Measurements from ENCODE around the gene TUG1.

TUG1 gene
- total RNA-seq: 138 to 148 reads per million in 2 donors

DNA sequence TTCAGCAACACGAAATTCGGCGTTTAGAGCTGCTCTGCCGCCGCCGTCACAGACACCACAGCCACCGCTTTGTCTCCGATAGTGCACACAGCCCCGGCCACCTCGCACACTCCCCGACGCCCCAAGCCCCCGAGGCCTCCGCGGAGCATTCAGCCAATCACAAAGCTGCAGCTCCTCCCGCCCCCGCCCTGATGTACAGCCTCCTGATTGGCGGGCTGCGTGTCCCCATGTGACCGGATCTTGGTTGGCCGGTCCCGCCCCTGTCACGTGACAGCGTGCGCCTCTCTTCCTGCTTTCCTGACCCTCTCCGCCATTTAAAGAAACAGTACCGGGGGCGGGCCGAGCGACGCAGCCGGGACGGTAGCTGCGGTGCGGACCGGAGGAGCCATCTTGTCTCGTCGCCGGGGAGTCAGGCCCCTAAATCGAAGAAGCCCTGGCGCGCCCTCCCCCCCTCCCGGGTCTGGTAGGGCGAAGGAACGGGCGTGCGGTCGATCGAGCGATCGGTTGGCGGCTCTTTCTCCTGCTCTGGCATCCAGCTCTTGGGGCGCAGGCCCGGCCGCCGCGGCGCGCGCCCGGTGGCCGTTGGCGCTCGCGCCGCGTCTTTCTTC is at the start of gene TUG1:
Gene TUG1 (plus strand): TSS at position 342 of the 608 bp plus-strand sequence.
- DNase-seq: peak; percentile 92

DNA sequence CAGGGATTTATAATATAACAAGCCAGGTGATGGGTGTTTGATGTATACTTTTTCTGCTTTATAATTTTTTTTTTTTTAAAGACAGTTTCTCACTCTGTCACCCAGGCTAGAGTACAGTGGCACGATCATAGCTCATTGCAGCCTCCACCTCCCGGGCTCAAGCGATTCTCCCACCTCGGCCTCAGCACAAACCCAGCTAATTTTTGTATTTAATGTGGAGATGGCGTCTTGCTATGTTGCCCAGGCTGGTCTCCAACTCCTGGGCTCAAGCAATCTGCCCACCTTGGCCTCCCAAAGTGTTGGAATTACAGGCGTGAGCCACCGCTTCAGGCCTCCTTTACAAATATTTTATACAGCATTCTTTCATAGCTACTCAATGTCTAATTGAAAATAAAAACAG is 49.1 kb upstream of the TUG1 start:
- DNase-seq: no peak

DNA sequence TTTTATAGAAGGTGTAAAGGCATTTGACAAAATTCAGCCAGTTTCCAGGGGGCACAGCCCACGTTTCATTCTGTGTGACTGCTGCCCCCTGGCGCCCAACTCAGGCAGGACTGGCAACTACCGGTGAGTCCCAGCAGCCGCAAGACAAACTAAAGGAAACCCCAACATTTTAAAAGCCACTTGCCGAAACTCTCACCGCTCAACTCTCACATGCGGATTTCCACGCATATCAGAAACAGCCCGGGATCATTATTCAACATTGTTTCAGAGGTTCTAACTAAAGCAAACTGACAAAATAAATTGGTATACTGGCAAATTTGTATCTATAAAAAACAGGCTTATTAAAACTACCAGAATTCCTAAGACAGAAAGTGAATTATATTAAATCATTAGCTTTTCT is 48.7 kb upstream of the TUG1 start:
- DNase-seq: peak; percentile 53

DNA sequence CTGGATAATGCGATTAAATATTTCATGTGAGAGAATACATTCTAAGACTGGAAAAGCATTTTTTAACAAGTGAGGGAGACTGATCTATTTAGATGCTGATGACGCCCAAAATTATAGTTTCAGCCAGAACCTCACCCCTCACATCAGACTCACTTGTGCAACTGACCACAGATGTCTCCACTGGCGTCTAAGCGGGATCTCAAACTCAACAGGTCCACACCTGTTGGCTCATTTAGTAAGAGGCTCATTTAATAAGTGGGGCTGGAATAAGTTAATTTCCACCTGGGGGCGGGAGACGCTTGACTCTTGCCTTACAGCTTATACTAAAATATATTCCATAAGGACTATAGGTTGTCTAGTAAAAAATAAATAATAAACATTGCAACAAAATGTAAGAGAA is 48.0 kb upstream of the TUG1 start:
- no peak for DNase-seq

DNA sequence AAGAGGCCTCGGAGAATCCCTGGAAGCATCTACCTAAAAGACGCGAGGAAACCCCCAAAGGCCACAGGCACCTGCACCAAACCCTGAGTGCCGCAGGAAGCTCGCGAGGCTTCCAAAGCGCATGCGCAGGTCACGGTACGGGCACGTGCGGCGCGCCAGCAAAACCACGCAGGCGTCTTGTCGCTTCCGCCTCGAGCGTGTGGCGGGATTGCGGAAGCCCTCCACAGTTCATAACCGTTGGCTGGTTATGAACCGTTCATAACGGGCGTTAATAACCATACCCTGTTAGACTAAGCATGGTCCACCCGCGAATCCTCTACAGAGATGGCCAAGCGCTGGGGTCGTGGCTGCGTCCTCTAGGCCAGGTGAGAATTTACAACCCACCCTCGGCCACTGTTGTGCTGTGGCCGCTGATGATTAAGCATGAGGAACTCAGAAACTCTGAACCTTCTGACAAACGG is 46.9 kb upstream of the TUG1 start:
- peak; percentile 60 for DNase-seq

DNA sequence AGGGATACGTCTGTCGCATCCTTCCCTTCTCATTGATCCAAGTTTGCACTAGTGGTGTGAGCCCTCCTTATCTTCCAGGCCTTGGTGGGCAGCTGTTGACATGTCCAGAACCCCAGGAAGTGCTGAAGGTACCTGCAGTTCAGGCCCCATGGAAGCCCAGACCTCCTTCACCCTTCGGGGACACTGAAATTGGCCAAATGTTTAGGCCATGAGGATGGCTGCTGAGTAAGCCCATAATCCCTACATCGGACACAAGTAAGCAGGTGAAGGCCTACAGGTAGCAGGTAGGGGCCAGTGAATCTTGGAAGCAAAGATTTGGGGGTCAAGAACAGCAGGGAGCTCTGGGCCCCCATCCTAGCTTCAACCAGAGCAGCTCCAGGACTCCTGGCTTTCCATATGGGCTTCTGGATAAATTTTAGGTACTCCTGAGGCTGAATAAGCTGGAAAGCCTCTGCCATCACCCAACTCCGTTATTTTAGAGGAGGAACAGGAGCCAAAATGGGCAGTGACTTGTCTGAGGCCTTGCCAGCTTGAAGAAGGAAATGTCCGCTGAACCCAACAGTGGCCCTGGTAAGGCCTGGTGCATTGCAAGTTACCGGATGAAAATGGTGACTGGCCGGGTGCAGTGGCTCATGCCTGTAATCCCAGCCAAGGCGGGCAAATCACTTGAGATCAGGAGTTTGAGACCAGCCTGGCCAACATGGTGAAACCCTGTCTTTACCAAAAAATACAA is 45.7 kb upstream of the TUG1 start:
- no peak for DNase-seq

DNA sequence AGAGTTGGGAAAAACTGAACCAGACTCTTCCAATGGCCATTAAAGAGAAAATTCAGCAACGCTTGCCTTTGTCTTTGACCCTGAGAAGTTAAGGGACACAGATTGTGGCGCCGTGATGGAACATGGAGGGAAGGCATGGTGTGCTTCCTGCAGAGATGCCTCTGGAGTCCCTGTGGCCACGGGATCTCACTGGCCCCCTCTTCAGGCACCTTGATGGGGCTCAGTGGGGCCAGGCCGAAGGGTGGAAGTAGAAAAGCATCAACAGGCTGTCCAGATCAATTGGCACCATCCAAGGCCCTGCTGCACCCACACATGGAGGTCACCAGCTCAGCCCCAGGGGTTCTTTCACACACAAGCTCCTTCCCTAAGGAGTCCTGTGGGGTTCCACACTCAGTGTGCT is 43.4 kb upstream of the TUG1 start:
- DNase-seq: no peak

DNA sequence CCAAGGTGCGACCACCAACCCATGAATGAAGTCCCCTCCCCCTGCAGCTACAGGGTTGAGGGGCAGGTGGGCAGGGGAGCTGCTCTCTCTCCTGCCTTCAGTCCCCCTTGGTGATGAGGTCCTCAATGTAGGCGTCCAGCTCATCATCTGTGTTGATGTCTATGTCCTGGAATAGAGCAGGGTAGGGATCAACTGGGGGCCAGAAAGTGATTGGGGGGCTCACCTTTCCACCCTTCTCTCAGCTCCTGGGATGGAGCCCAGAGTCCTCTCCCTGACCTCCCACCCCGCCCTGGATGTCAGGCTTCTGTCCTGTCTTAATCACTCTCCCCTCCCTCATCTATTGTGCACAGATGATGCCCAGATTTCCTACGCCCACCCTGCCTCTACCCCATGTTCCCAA is 42.4 kb upstream of the TUG1 start:
- DNase-seq: no peak

DNA sequence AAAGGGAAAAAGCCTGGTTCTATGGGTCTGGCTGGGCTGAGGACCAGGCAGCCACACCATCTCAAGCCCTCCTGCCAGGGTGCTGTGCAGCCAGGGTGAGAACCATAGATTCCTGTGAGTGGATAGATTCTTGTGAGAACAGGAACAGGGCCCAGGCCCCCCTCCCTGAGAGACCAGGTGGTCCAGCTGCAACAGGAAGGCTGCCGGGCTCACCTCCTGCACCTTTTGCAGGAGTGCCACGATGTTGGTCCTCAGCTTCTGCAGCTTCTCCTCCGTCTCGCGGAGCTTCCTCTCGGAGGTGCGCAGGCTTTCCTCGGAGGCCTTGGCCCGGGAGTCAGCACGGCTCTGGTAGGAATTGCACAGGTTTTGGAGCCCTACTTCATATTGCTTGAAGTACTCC is 41.3 kb upstream of the TUG1 start:
- no peak for DNase-seq

DNA sequence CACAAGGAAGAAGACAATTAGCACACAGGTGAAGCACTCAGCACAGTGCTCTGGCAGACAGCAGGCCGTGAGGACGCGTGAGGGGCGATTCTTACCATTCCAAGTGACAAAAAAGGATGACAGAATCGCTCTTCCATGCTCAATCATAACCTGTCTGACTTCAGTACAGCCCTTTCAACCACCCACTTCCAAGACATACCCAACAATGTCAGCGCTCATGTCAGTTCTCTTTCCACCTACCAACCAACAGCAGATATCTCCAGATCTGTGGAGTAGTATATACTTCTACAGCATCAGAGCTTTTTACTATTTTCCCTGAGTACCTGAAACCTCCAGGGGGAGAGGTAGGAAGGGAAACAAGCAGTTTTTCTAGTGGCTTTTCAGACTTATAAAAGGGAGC is 40.7 kb upstream of the TUG1 start:
- DNase-seq: no peak

DNA sequence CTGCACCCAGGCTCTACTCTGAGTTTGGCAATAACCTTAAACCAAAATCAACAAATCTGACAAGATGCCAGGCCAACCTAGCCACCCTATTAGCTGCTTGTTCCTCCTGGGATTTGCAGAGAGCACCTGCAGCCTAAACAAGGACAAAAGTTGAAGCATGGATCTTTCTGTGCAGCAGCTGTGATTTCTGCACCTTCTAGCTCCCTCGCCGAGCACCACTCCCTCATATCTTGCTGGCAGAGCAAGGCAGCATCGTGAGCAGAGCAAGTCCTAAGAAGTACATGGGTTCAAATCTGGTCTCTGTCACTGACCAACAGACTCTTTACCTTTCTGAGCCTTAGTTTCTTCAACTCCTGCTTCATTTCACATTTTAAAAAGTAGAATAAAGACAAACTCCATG is 38.8 kb upstream of the TUG1 start:
- DNase-seq: no peak

DNA sequence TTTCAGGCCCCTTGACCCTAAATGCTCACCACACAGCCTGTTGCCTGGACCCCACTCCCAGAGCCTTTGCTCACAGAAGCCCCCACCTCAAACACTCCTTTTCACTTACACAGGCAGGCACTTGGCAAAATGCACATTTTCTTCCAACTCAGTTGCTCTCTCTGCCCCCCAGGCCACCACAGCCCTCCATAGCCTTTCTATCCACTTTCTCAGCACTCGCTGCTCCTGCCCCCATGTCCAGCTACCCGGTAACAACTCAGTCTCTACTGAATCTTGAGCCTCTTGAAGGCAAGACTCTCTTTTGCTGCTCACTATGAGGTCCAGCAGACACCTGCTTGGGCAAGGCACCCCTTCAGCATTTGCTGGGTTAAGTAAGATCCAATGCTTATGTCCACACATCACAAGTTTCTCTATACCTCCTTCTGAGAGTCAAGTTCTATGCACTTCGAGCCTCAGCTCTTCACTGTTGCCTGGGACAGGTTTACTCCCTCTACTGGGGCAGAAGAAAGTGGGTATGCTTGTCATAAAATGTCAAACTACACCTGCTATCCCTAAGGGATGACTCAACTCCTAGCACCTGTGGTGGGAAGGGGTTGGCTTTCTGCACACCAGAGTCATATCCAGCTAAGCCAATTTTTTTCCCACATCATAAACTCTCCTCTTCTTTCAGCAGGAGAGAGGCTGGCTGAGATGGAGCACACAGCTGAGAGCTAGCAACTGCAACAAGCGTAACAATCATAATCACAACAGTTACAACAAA is 37.3 kb upstream of the TUG1 start:
- no peak for DNase-seq

DNA sequence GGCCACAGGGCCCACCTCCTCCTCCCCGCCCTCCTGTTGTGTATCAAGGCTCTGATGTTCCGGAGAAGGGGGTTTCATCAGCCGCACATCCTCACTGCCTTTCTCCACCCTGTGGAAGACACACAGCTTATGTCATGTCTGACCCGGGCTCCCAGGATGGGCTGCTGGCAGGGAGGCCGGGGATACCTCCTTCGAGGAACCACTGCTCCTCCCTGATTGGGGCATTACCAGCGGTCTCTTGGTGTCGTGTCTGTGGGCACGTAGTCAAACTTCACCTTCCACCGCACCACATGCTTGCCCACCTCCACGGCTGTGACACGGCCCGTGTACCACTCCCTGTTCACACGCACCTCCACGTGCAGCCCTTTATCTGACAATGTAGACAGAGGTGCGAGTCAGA is 36.4 kb upstream of the TUG1 start:
- no peak for DNase-seq

DNA sequence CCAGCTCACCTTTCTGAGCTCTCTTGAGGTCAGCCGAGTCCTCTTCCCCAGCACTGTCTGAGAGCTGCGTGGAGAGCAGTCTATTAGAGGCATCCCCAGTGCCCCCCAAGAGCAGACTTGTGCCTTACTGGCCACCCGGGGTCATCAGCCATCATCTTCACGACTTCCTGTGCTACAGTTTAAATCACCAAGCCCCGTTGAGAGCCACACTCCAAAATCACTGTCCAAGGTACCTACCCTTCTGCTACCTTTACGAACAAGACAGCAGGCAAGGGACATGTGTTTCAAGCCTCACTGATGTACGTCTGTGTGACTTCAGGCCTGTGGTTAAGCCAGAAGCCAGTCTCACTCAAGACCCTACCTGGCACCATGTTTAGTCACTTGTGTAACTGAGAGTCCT is 35.6 kb upstream of the TUG1 start:
- no peak for DNase-seq

DNA sequence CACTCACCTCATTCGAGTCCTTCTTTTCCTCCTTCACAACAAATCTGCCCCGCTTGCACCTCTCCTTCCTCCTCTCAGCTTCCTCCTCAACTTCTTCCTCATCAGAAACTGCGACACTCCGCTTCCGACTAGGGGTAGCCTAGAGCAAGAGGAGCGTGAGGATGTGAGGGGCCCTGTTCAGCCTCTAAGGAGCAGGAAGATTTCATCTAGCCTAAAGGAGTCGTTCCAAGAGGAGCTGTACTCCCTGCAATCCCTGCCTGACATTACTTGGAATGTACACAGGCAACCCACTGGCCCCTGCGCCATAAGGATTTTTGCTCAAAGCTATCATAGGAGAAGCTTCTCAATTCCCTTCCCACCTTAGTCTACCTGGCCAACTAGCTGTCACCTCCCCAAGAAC is 35.0 kb upstream of the TUG1 start:
- DNase-seq: no peak

DNA sequence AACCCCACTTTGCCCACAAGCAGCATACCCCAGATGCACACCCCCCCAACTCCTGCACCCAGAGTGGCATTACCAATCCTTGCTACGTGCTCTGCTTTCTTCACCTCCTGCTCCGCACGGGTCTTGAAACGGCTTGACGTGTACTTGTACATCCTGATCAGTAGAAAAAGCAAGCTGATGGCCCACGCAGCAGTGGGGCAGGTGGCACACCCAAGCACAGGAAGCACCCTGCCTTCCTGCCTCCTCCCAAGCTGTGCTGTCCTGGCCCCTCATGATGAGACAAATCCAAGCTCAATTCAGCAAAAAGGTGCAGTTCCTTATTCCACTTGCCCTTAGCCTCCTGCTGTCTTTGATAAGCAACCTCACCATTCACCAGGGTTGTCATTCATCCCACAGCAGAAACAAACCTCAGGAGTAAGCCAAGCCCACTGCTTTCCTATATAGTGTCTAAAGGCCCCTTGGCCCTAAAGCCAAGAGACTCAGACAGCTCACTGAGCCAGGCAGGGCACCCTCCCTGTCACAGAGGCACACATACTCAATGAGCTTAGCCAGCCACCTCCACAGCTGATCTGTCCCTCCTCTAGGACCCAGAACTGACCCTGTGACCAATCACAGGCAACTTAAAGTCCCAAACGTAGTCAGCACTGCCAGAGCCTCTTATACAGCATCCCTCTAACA is 28.2 kb upstream of the TUG1 start:
- no peak for DNase-seq

DNA sequence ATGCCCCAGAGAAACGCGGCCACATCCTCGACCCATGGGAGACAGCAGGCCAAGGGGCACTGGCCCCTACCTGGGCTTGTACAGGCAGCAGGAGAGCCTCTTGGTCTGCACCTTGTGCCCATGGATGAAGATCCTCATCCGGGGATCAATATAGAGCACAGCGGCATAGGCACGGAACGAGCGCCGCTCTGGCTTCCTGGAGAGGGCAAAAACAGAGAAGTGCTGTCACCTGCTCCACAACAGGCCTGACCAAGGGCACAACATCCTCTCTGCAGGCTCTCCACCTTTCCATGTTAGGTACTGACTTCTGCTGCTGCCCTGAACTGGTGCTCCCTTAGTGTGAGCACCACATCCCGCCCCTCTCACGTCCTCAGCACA is 27.7 kb upstream of the TUG1 start:
- DNase-seq: no peak

DNA sequence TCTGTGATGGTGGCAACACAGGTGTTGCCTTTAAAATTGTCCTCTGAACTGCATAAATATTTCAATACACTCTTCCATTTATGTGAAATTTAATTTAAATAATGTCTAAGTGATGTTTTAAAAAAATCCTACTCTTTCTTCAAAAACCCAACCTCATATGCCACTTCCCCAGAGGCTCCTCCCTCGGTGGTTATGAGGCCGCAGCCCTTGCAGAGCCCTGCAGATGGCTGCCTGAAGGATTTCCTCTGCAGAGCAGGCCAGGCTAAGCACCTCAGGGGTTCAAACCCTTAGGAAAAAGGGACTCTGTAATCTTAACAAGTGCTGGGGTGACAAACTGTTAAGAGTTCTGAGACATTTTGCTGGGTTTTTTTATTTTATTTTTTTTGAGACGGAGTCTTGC is 25.7 kb upstream of the TUG1 start:
- DNase-seq: no peak

DNA sequence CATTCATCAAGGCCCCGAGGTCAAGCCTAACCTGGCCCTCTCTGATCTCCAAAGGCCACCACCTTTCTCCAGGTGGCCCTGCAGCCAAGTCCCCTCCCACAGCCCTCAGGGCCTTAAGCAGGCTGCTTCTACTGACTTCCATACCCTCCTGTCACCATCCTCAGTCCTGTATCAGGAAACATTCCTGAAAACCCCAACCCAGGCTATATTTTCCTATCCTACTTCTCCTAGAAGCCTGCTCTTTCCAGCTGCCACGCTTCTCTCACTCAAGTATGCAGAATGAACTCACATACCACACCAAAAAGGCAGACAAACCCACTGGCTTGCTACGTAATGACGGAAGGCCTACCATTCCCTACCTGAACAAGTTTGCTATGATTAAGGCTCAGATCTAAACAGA is 24.1 kb upstream of the TUG1 start:
- DNase-seq: no peak

DNA sequence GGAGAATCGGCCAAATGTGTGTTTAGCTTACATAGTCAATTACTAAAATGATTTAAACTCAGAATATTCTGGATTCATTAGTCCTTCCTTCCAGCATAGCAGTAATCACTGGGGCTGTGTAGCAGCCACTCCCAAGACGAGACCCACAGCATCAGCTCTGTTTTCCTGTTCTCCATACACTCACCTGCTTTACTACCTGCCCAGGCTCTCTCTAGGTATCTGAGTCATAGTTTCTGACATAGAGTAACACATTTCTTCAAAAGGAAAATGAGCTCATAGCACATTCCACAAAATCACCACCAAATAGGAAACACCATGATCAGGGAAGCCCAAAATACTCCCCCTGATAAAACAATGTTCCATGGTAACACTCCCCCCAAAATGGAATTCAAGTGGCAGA is 23.4 kb upstream of the TUG1 start:
- no peak for DNase-seq

DNA sequence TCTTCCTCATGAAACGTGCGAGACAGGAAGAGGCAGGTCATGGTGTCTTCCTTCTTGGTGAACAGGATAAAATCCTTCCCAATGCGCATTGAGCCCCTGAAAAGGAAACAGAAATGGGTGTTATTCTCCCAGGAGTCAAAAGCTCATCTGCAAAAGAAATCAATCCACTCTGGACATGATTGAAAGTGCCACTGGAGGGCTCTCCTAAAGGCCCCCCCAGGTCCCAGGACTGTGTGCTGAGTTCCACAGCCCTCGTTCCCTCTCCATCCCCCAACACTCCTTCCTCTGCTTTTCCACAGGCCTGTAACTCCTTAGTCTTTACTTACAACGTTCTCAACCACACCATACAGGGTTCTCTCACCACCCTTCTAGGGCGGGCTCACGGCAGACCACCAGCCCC is 22.7 kb upstream of the TUG1 start:
- no peak for DNase-seq

DNA sequence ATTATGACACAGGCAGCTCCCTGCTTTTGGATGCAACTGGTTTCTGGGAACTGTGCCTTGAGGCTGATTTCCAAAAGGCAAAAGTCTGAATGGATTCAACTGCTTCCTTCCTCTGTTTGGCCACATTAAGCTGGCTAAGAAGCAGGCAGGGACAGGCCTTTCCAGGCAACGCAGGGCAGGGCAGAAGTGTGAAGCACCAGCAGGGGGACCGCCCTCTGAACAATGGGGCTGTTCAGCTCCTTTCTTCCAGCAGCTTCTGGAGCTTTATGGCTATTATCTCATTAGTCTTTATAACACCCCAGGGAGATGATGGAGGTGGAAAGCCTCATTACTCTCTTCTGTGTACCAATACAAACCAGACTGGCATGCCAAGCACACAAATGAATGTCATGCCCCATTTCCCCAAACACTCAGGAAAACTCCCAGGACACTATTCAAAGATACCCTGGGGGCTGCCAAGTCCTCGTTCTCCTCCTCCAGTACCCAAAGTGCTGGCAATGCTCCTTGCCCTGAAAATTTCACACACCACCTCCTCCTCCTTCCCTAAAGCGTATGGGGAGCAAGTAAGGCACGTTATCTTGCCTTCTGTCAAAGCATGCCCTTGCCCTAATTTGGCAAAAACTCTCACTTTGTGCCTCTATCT is 21.8 kb upstream of the TUG1 start:
- DNase-seq: no peak

DNA sequence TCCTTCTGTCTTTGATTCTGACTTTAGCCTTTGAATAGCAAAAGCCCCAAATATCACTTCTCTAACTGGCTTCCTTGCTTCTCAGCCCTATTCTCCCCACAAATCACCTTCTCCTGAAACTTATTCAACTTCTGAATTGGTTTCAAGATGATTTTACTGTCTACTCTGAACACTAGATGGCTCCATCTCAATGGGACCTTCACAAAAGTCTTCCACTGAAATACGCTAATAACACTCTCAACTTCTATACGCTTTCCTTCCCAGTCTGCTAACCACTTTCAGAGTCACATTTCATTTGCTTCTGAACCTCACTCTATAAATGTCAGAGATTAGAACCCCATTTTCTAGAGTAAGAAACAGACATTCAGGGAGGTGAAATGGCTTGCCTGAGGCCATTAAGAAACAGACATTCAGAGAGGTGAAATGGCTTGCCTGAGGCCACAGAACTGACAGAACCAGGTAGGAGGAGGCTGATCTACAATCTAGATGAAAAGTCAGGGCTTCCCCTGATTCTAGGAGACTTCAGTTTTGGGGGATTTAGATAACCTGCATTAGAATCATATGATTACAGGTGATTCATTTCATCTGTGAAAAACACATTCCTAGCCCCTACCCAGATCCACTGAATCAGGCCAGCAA is 21.1 kb upstream of the TUG1 start:
- DNase-seq: no peak
